Peyer's patch (tissue), 4 donors: ENCODE measurements around the gene SEMA3G. TPM values are rescaled to one million over a fixed set of nuclear protein-coding genes. Genes with fewer than 3 reads are reported as not detected.

ENCODE experiments used
- DNase-seq, 3 donors: peaks; one replicate each; pipeline ENCODE4 v3.0.0-alpha.2; 2017 to 2019
- H3K27ac ChIP-seq, 4 donors: fragments of 200-600 bp; sonication (generic); one replicate each; pipeline ENCODE4 v1.5.1; 2016 to 2019
- H3K27me3 ChIP-seq, 2 donors: fragments of 200-600 bp; sonication (generic); one replicate each; pipeline ENCODE4 v1.5.1; 2019
- H3K36me3 ChIP-seq, 3 donors: fragments of 200-600 bp; sonication (generic); one replicate each; pipeline ENCODE4 v1.5.1; 2016 to 2019
- H3K4me1 ChIP-seq, 4 donors: fragments of 200-600 bp; sonication (generic); one replicate each; pipeline ENCODE4 v1.5.1; 2016 to 2019
- H3K4me3 ChIP-seq, 4 donors: fragments of 200-600 bp; sonication (generic); 1 replicate in 3 of 4; 2 replicates in 1 of 4; pipeline ENCODE4 v1.5.1; 2016 to 2019; ENCODE audit warnings: mild to moderate bottlenecking in 1 of 4
- H3K9me3 ChIP-seq, 4 donors: fragments of 200-600 bp; sonication (generic); one replicate each; pipeline ENCODE4 v1.5.1; 2016 to 2019; ENCODE audit warnings: mild to moderate bottlenecking in 1 of 4
- CTCF ChIP-seq, 6 experiments: fragments of 450-650 bp in 4 of 6; fragments of 200-600 bp in 2 of 6; sonication (generic) in 1 of 6; IDR thresholded peaks; one replicate each; pipeline ENCODE4 v1.5.1; 2017 to 2019; ENCODE audit warnings: antibody characterized with exemption in 6 of 6, mild to moderate bottlenecking in 3 of 6, moderate library complexity in 1 of 6
- POLR2A ChIP-seq, 2 donors: fragments of 450-650 bp; IDR thresholded peaks; one replicate each; pipeline ENCODE4 v1.5.1; 2017; ENCODE audit warnings: antibody characterized with exemption in 2 of 2, mild to moderate bottlenecking in 2 of 2, moderate library complexity in 2 of 2
- total RNA-seq, 4 donors: library from RNA; depleted of rRNA; stranded (reverse); fragments of >200 nt; gene quantifications; one replicate each; pipeline ENCODE4 v1.1.0, GENCODE V29; 2016

The SEMA3G gene
- total RNA-seq, result 10 to 100 TPM; 18.8 to 24.8 (median 22.0) TPM

GRCh38 chr3:52444860-52445793 is at the start of gene SEMA3G:
SEMA3G (minus strand) TSS chr3:52445103; CDS start chr3:52445027, 76 bp downstream.
- H3K27ac ChIP-seq, result peak within 1 kb of the TSS in 1 of 4 donors; percentile 30
- H3K4me3 ChIP-seq, result peak within 1 kb of the TSS in 2 of 4 donors; percentile 30 to 39
- H3K36me3 ChIP-seq, result no peaks in the 10 kb centered on the region
- H3K27me3 ChIP-seq, result no peaks in the 10 kb centered on the region
- H3K4me1 ChIP-seq, result no peaks in the 10 kb centered on the region
- no peaks in the 10 kb centered on the region for H3K9me3 ChIP-seq
- TF ChIP-seq CTCF (IDR thresholded peaks at IDR 0.05) (peak in 5 of 6 experiments; percentile 45 to 89 (median 81)), POLR2A (IDR thresholded peaks at IDR 0.05) (peak in 1 of 2 donors; percentile 79)
- peak; percentile 80 to 93 (median 89) for DNase-seq

- no peaks in the 10 kb centered on the region for H3K27me3 ChIP-seq
- H3K4me1 ChIP-seq, result peaks cover 0 to 8% (median 3%) of the 10 kb centered on the region in 4 donors
- peak overlapping the region in 2 of 4 donors; percentile 54 to 74 for H3K27ac ChIP-seq
- H3K4me3 ChIP-seq, result peak overlapping the region in 1 of 4 donors; percentile 41
- H3K9me3 ChIP-seq, result no peaks in the 10 kb centered on the region
- DNase-seq, result no peak
- TF ChIP-seq POLR2A (IDR thresholded peaks at IDR 0.05) (no peak), CTCF (IDR thresholded peaks at IDR 0.05) (no peak)
- peaks cover 0 to 40% (median 0%) of the 10 kb centered on the region in 3 donors for H3K36me3 ChIP-seq
These were observed 49.5 kb upstream of the SEMA3G start for GRCh38 chr3:52494445-52494844.

DNA sequence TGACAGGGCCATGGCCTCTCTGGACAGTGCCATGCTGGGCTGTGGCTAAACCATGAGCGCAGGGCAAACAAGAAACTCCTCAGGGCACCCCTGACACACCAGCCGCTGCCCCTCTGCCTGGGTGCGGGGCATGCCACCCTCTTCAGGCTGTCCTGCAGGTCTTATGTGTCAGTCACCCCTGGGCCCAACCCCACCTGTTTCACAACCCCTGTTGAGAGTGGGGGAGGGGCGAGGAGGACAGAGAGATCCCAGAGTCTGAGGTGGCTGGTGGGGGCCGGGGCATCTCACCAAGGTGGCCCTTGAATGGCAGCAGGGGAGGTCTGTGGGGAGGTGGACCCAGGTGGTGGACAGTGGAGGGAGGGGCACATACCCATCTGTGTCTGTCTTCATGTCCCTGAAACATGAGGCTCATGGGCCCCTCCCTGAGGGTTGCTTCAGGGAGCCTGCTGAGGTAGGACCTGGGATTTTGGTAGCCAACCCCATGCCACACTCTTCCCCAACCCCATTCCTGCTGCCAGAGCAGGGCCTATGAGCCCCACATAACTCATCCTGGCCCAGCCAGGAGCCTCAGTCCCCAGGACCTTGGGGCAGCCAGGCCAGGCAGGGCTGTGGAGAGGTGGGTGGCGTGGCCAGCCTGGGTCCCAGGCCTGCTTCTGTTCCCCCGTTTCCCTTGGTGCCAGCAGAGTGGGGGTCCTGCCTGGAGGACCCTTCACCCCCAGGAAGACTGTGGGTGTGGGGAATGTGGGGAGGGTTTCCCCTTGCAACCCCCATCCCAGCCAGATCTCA is 48.5 kb upstream of the SEMA3G start:
- H3K27ac ChIP-seq, result no peak overlapping the region
- H3K9me3 ChIP-seq, result no peaks in the 10 kb centered on the region
- peaks cover 0 to 50% (median 0%) of the 10 kb centered on the region in 3 donors for H3K36me3 ChIP-seq

GRCh38 chr3:52492059-52492458 is 47.2 kb upstream of the SEMA3G start:
- Histone ChIP-seq H3K36me3 (peaks cover 0 to 64% (median 0%) of the 10 kb centered on the region in 3 donors), H3K9me3 (no peaks in the 10 kb centered on the region), H3K27me3 (no peaks in the 10 kb centered on the region), H3K27ac (no peak overlapping the region), H3K4me1 (peaks cover 0 to 4% (median 0%) of the 10 kb centered on the region in 4 donors), H3K4me3 (no peak overlapping the region)
- TF ChIP-seq CTCF (IDR thresholded peaks at IDR 0.05), result no peak
- DNase-seq, result no peak

More for the DNA sequence above, 48.5 kb upstream of the SEMA3G start:
- H3K27me3 ChIP-seq, result no peaks in the 10 kb centered on the region
- DNase-seq, result no peak
- peaks cover 0 to 6% (median 2%) of the 10 kb centered on the region in 4 donors for H3K4me1 ChIP-seq
- no peak overlapping the region for H3K4me3 ChIP-seq
- TF ChIP-seq POLR2A (IDR thresholded peaks at IDR 0.05), result no peak
- no peak for TF ChIP-seq CTCF (IDR thresholded peaks at IDR 0.05)

GRCh38 chr3:52490939-52491526 is 46.1 kb upstream of the SEMA3G start:
- H3K36me3 ChIP-seq, result peaks cover 0 to 70% (median 0%) of the 10 kb centered on the region in 3 donors
- no peak overlapping the region for H3K4me3 ChIP-seq
- no peaks in the 10 kb centered on the region for H3K9me3 ChIP-seq
- H3K27me3 ChIP-seq, result no peaks in the 10 kb centered on the region
- H3K27ac ChIP-seq, result peak overlapping the region in 2 of 4 donors; percentile 55 to 64
- peaks cover 0 to 4% (median 0%) of the 10 kb centered on the region in 4 donors for H3K4me1 ChIP-seq
- TF ChIP-seq CTCF (IDR thresholded peaks at IDR 0.05), result no peak
- no peak for TF ChIP-seq POLR2A (IDR thresholded peaks at IDR 0.05)
- DNase-seq, result no peak
